HG03457 (cell line): ENCODE measurements around the gene SYNGR1.

ENCODE experiments used
- ATAC-seq: cut with Tn5 transposase; IDR thresholded peaks from one replicate; pipeline ENCODE4 v1.9.1; 2021; ENCODE audit warnings: moderate number of reproducible peaks; ENCODE audit not compliant: unreplicated experiment

The SYNGR1 gene, protein sequence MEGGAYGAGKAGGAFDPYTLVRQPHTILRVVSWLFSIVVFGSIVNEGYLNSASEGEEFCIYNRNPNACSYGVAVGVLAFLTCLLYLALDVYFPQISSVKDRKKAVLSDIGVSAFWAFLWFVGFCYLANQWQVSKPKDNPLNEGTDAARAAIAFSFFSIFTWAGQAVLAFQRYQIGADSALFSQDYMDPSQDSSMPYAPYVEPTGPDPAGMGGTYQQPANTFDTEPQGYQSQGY

DNA sequence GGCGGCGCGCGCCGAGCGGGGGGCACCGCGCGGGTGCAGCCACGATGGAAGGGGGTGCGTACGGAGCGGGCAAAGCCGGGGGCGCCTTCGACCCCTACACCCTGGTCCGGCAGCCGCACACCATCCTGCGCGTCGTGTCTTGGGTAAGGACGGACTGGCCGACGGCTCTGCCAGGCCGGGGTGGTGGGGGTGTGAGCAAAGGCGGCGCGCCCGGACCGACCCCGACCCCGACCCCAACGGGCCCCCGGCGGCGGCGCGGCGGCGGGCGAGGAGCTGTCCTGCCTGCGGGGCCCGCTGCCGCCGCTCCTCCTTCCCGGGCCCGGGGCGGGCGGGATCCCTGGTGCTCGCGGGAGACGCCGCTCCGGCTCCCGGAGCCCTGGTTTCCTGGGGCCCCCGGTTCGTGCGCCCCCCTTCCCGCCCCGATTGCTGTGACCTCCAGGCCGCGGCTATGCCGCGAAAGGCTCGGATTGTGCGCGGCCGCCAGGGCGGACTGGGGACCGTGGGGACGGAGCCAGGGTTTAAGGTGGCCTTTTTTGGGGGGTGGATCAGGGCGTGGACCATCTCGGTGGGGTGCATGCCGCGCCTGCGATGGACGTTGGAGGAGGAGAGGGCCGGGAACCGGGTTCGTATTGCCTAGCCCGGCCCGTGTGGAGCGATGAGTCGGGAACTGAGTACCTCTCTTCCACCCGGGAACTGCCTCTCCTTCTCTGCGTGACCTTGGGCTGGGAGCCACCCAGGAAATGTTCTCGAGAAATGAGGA, at the start of gene SYNGR1:
Gene SYNGR1, plus strand, starts transcription at position 25 of the 760 bp plus-strand sequence. Its CDS starts 20 bp downstream, at position 45.
- no peak for ATAC-seq

DNA sequence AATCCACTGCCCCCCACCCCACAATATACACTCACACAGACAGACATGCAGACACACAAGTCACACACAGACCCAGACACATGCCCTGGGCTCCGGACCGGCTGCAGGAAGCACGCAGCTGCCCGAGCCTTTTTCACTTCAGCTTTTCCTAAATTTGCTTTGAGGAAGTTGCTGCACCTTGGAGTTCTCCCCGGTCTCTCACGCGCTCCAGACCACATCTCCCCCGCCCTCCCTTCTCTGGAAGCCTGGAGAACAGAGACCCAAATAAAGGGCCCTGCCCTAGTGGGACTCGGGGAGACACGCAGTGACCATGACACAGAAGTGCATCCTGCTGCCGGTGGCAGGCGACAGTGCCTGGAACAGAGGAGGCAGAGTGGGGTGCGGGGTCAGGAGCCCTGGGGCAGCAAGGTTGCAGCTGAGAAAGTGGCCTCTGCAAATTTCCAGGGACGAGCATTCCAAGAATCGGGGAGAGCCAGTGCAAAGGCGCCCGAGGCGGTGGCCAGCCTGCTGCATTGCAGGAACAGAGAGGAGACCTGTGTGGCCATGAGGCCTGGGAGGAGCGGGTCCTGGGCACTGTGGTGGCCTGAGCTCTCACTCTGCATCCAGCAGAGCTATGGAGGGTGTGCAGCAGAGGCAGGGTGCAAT, 49.5 kb upstream of the SYNGR1 start:
- ATAC-seq: no peak

DNA sequence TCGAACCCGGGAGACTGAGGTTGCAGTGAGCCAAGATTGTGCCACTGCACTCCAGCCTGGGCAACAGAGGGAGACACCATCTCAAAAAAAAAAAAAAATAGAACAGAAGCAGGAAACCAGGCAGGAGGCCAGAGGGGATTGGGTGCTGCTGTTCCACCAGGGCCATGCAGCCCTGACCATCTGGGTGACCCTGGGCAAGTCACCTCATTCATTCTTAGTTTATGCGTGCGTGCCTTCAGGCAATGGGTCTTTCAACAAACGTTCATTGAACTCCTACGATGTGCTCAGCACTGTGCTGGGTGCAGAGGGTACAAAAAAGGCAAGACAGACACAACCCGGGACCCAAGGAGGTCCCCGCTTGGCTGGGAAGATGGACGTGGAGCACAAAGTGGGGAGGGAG, 48.7 kb upstream of the SYNGR1 start:
- no peak for ATAC-seq

DNA sequence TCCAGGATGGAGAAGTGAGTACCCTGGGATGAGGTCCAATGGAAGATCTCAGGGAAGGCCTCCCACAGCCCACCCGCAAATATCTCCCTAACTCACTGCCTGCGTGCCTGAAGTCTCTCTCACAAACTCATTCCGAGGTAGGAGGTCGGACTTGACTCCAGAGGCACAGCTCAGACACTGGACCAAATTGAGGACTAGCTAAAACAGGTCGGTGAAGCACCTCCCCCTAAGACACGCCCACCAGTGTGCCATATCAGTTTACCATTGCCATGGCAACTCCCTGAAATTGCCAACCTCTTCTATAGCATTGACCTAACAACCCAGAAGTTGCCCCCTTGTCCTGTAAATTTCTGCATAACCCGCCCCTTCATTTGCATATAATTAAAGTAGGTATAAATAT, 47.9 kb upstream of the SYNGR1 start:
- no peak for ATAC-seq

DNA sequence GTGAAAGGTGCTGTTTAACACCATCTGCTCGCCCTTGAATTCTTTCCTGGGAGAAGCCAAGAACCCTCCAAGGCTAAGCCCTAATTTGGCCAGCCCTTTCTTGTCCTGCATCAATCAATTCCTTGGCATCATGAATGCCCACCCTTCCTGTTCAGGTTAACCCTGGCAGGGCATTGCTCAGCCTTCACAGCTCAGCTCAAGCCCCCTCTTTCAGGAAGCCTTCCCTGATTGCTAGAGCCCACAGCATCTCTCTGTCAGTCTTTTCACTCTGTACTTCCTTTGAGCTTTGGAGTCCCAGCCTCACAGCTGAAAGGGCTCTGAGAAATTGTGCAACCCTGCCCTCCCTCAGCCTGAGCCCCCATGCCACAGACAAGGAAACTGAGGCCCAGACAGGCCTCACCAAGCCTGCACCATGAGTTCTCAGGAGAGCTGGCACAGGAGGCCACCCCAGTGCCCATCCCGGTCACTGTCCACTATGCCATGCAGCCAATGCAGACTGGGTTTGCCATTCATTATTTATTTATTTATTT, 47.3 kb upstream of the SYNGR1 start:
- ATAC-seq: no peak

DNA sequence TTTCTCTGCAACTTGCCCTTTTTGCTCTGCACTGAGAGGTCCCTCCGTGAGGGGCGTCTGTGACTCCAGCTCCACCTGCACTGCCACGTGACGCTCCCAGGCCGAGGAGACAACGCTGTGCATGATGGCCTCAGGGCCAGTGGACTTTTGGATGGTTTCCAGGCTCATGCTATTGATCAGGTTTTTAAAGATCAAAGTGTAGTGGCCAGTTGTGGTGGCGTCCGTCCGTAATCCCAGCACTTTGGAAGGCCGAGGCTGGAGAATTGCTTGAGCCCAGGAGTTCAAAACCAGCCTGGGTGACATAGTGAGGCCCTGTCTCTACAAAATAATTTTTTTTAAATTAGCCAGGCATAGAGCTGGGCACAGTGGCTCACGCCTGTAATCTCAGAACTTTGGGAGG, 46.4 kb upstream of the SYNGR1 start:
- ATAC-seq: no peak

DNA sequence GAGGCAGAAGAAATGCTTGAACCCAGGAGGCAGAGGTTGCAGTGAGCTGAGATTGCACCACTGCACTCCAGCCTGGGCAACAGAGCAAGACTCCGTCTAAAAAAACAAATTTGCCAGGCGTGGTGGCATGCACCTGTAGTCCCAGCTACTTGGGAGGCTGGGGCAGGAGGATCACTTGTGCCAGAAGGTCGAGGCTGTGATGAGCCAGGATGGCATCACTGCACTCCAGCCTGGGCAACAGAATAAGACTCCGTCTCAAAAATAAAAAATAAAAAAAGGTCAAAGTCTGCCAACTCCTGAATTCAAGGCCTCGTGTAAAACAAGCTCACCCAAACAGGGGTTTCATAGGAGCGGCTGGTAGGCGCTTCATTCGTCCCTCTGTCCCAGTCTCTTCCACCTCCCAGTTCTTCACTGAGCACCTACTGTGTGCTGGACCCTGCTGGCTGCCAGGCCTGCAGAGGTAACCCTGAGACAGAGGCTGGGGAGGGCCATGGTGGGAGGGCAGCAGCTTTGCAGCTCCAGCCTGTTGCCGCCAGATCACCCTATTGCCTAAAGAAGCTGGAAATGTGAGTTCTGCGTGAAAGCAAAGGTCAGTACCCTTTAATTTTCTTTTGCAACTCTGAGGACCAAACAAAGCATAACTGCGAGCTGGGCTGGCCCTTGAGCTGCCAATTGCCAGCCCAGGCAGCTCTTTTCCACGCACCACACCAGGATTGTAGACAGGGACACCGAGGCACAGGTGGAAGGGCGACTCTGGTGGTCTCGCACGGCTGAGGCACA, 45.7 kb upstream of the SYNGR1 start:
- no peak for ATAC-seq

DNA sequence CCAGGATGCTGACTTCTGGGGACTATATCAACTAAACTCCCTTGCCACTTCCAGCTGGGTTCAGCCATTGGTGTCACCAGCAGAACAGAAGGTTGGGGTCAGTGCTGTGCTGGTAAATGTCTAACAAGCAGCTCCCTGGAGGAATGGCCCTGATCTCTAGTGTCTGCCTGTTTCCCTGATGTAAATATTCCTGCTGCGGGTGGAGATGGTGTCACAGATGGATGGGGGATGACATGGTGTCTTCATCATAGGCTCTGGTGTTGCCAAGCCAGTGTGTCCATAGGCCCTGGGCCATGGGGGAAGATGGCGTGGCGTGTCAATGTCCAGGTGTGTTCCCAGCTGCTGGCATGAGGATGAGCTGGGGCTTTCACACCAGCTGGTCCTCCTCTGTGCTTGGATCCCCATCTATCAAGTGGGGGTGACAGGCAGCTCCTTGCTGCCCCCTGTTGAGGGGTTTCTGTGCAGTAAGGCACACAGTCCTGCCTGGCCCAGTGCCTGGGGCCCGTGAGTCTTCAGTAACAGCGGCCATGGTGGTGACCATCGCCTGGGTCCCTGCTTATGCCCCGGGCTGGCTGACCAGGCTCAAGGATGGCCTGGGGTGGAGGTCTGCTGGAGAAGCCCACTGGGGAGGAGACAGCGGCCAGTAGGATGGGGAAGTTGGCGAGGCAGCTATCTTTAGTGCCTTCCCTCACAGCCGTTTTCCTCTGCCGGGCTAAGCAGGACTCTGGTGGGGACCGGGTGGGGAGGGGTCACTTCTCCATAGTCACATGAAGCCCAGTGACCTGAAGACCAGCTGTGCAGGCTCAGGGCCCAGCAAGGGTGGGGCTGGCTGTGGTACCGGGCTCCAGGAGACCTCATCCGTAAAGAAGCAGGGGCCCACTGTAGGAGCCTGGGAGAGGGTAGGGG, 43.1 kb upstream of the SYNGR1 start:
- ATAC-seq: no peak

DNA sequence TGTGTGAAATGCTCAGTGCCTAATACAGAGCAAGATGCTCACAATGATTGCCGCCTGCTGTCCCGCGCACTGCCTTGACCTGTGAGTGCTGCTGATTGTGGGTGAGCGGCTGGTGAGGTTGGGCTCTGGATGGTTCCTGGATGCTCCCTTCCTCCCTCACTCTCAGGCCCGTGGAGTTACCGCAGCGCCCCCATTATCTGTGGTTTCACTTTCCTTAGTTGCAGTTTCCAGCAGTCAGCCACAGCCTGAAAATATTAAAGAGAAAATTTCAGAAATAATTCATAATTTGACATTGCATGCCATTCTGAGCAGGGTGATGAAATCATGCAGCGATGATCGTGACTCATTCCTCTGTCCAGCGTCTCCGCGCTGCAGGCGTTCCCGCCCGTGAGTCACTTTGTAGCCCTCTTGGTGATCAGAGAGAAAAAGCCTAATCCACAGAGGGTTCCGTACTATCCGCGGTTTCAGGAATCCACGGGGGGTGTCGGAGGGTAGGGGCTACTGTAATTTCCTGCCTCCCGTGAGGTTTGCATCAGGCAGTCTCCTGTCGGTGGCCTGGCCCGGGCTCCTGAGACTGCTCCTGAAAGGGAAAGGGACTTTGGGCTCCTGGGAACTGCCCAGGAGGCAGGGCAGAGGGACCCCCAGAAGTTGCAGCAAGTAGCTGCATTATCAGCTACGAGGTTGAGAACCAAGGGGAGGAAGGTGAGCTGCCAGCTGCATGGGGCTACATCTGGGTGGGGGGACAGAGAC, 41.0 kb upstream of the SYNGR1 start:
- ATAC-seq: no peak

DNA sequence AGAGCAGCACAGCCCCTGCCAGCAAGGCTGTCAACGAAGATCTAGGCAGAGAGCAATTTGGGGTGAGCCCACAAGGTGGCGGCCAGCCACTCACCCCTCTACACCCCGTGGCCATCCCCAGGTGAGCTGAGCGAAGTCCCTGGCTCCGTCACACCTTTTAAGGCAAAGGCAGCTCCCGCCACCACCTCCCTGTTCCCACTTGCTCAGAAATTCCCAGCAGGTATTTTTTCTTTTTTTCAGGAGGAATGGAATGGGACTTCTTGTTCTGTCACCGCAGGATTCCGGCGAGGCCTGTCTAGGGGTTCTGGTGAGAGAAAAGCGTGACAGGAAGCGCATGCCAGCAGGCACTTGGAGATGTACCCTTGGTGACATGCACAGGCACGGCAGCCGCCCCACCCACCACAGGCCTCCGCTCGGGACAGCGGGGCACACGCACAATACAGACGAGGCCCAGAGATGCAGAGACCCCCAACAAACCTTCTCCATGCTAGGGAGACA, 40.4 kb upstream of the SYNGR1 start:
- ATAC-seq: no peak

DNA sequence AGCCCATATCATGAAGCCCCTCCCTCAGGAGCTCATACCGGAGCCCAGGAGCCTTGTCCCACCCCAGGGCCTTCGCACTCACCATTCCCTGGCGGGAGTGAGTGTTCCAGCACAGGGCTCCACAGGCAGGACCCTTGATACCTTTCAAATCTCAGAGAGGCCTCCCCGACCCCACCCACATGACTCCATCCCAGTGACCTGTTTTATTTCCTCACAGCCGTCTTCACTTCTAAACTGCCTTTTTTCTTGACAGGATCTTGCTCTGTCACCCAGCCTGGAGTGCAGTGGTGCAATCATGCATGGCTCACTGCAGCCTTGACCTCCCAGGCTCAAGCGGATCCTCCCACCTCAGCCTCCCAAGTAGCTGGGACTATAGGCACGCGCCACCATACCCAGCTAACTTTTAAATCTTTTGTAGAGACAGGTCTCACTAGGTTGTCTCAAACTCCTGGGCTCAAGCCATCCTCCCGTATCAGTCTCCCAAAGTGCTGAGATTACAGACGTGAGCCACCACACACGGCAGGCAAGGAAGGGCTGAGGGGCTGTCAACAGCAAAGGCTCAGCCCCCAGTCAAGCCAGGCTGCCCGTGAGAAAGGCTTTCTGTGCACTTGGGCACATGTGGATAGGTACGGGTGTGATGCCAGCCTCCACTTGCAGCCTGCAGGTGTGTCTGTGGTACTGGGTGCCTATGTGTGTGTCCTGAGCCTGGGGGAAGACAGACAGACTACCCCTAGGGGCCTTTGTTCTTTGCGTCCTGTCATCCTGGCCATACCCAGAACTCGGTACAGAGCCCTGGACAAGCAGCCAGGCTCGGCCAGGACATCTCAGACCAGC, 39.7 kb upstream of the SYNGR1 start:
- ATAC-seq: no peak

DNA sequence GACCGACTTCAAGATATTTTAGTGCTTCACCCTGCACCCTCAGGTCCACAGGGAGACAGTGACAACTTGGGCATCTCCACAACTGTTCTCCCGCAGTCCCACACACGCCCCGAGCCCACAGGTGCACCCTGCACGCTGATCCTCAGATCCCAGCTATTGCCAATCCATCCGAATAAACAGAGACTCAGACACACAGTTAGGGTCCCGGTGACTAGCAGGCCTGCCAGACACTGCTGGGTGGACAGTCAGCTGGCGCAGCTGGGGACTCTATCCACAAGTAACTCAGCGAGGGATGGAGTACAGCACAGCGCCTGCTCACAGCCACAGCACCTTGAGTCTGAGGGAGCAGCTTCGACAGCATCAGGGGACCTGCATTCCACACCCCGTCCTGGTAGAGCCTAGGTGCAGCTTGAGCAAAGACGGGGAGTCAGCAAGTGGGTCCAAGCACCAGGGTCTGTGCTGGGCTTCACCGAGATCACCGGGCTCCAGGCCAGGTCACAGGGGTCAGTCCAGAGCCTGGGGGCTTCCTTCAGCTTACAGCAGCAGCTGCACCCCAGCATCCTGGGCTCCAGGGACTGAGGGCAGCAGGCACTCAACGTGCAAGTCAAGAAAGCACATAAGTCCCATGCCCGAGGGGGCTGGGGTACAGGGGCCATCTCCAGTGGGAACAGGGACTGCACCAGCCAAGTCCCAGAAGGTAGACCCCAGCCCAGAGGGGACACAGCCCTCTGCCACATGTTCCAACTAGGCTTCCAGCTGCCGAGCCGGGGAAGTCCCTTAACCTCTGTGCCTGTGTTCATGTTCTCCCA, 38.0 kb upstream of the SYNGR1 start:
- no peak for ATAC-seq

DNA sequence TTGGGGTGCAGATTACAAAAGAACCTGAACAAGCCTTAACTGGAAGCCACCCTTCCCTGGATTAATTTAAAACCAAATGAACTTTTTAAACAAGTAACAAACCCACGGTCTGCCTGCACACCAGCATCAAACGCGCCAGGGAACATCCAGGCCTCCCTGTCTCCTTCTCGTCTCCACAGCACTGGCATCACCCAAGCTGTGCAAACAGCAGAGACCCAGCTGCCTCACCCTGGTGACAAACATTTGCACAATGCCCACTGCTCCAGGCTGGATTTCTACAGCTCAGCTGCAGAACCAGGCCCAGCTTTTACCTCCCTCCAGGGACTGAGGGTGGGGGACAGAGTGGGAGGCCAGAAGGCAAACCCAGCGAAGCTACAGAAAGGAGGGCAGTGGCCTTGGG, 37.4 kb upstream of the SYNGR1 start:
- no peak for ATAC-seq

DNA sequence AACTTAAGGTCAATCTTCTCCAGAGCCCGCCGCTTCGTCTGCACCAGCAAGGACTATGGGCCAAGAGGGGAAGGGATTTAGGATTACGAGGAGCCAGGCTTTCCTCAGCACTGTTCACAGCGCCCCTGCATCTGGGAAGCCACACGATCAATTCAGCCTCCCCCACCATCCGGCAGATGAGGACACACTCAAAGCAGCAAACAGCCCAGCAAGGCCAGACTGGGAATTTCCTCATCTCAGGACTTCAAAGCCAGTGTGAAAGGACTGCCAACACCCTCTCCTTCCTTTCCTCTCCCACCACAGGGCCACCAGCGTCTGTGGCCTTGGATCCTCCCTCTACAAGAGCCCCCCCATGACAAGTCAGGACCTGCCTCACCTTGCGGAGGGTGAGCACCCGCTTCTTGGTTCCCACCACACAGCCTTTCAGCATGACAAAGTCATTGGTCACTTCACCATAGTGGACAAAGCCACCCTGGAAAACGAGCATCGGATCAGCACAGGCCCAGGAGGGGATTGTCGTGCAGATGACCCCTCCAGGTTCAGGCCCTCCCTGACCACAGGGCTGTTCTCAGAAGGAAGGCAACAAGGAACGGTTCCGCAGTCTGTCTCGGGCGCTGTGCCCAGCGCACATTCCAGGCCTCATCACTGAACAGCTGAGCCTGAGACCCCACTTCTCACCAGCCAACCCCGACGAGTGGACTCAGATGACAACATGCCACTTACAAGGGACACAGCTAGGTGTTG, 36.4 kb upstream of the SYNGR1 start:
- no peak for ATAC-seq

DNA sequence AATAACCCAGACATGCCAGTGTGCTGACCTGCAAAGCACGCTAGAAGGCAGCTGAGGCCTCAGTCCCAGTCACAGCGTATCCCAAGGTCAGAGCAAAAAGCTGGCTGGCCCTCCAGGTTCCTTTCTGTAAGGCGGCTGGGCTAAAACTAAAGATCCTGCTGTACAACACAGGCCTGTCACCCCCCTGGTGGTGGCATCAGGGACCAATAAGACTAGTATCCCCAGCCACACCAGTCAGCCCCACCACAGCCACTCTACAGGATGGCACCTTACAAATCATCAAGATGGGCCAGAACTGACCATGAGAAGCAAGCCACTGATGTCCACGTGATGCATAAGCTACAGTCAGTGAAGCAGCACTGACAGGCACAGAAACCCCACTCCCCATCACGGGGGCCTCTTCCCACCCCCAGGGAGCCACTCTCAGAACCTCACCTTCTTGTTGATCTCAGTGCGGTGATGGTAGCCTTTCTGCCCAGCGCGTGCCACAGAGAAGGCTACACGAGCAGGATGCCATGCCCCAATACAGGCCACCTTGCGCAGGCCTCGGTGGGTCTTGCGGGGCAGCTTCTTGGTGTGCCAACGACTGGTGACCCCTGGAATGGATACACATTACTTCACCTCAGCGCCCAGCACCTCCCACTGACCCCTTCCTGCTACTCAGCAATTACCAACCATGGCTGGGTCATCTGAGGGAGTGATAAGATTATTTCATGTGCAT, 35.4 kb upstream of the SYNGR1 start:
- ATAC-seq: no peak

DNA sequence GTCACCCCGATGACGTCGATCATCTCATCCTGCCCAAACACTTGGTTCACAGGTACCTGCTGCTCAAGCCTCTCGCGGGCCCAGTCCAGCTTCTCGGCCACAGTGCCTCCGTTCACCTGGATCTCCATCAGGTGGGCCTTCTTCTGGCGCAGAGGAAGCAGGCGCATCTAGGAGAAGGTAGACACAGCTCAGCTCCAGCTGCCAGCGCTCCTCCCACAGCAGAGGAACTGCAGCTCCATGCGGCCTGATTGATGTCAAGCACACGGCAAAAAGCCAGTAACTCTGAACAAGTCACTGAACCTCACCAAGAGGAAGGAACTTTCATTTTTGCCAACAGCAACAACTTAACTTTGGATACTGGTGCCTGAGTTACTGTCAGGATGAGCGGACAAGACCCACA, 34.4 kb upstream of the SYNGR1 start:
- ATAC-seq: no peak
